Brain microvascular endothelial cell (primary cell): ENCODE measurements around the gene XKR7.

Experiments used
- DNase-seq: peaks from one replicate; pipeline ENCODE4 v3.0.0-alpha.2; 2020
- H3K27ac ChIP-seq: fragments of 250-450 bp; sonication (Bioruptor Pico); 2 replicates; pipeline ENCODE4 v1.5.1; 2020; ENCODE audit warnings: mild to moderate bottlenecking, moderate library complexity
- H3K27me3 ChIP-seq: fragments of 250-450 bp; sonication (Bioruptor Pico); replicated peaks from 2 replicates; pipeline ENCODE4 v1.5.1; 2020; ENCODE audit warnings: mild to moderate bottlenecking
- H3K36me3 ChIP-seq: fragments of 250-450 bp; sonication (Bioruptor Pico); replicated peaks from 2 replicates; pipeline ENCODE4 v1.5.1; 2020; ENCODE audit warnings: mild to moderate bottlenecking
- H3K4me3 ChIP-seq: 2 replicates; pipeline ENCODE4 v1.5.1; 2011; ENCODE audit warnings: low read depth, mild to moderate bottlenecking, control low read depth, low read length, moderate library complexity
- in situ Hi-C: cut with HindIII; loops from 2 replicates; pipeline ENCODE4 v1.10.0; 2017; ENCODE audit warnings: low sequenced_read_pairs, low pct_ligation_motif_present
- TF ChIP-seq, protein P1 (sequence below): IDR thresholded peaks from 2 replicates; pipeline ENCODE4 v1.5.1; 2011; ENCODE audit warnings: low read depth, mild to moderate bottlenecking, moderate library complexity, low read length, control low read depth, inconsistent platforms; ENCODE audit errors: missing control alignments

The XKR7 gene

DNA sequence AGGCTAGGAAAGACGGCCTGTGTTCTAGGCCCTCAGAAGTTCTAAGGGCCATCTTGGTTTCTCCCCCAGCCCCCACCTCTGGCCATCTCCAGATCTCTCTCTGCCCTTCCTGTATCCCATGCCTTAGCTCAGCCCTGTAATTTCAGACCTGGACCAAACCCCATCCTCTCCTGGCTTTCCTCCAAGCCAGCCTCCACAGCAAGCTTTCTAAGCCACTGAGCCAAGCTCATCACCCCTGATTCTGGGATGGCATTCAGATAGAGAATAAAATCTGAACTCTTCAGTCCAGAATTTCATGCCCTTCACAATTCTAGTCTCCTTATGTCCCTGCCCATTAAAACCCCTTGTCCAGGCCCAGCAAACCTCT, 23.4 kb downstream of the XKR7 start:
- H3K36me3 ChIP-seq = no peaks in the 10 kb centered on the region
- in situ Hi-C loops = no loop called here
- DNase-seq = no peak
- H3K27ac ChIP-seq = no peak overlapping the region
- peaks cover 5% of the 10 kb centered on the region for H3K27me3 ChIP-seq
- no peak overlapping the region for H3K4me3 ChIP-seq
- TF ChIP-seq, protein P1, sequence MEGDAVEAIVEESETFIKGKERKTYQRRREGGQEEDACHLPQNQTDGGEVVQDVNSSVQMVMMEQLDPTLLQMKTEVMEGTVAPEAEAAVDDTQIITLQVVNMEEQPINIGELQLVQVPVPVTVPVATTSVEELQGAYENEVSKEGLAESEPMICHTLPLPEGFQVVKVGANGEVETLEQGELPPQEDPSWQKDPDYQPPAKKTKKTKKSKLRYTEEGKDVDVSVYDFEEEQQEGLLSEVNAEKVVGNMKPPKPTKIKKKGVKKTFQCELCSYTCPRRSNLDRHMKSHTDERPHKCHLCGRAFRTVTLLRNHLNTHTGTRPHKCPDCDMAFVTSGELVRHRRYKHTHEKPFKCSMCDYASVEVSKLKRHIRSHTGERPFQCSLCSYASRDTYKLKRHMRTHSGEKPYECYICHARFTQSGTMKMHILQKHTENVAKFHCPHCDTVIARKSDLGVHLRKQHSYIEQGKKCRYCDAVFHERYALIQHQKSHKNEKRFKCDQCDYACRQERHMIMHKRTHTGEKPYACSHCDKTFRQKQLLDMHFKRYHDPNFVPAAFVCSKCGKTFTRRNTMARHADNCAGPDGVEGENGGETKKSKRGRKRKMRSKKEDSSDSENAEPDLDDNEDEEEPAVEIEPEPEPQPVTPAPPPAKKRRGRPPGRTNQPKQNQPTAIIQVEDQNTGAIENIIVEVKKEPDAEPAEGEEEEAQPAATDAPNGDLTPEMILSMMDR = no peak

DNA sequence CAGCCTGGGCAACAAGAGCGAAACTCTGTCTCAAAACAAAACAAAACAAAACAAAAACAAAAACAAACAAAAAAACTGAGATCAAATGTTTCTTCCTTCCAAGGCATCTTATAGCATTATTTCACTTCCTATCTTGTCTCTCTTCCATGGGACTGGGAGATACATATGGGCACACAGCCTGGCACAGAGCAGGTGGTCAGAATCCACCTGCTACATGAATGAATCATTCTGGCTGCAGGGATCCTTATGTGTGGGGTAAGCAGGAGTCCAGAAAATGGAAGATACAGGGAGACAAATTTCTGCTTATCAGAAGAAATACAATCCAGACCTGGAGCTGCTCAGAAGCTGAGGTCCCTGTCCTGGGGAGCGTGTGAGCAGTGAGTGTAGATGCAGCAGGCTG, 24.1 kb downstream of the XKR7 start:
- H3K27me3 ChIP-seq = peaks cover 5% of the 10 kb centered on the region
- H3K27ac ChIP-seq = no peak overlapping the region
- TF ChIP-seq, protein P1 = no peak
- no peaks in the 10 kb centered on the region for H3K36me3 ChIP-seq
- no peak for DNase-seq
- in situ Hi-C loops = no loop called here
- H3K4me3 ChIP-seq = no peak overlapping the region

DNA sequence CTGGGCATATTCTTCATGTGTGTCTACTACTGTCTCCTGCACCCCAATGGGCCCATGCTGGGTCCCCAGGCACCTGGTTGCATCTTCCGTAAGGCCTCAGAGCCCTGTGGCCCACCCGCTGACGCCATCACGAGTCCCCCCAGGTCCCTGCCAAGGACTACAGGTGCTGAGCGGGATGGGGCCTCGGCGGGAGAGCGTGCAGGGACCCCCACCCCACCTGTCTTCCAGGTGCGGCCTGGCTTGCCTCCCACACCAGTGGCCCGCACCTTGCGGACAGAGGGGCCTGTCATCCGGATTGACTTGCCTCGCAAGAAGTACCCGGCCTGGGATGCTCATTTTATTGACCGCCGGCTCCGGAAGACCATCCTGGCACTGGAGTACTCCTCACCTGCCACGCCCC, 29.0 kb downstream of the XKR7 start:
- no peak overlapping the region for H3K27ac ChIP-seq
- peaks cover 5% of the 10 kb centered on the region for H3K27me3 ChIP-seq
- in situ Hi-C loops = no loop called here
- TF ChIP-seq, protein P1 = no peak
- no peak for DNase-seq
- no peaks in the 10 kb centered on the region for H3K36me3 ChIP-seq
- H3K4me3 ChIP-seq = no peak overlapping the region

DNA sequence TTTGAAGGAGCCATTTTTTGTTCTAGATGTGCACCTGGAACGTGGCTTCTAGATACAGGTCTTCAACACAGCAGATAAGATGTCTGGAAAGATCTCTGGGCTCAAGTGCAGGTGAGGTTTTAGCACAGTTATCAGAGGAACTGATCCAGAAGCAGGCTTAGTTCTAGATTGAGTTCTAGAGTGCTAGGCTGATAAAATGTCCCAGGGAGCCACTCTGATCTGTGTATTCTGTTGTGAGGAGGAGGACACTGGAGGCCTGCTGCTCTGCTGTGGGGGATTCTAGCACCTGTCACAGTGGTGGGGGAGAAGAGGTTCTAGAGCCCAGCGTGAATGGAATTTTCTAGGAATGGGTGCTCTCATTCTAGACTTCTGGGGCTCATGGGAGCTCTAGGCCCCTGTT, 30.3 kb downstream of the XKR7 start:
- in situ Hi-C loops = no loop called here
- DNase-seq = no peak
- H3K4me3 ChIP-seq = no peak overlapping the region
- H3K27me3 ChIP-seq = peaks cover 5% of the 10 kb centered on the region
- H3K27ac ChIP-seq = no peak overlapping the region
- no peaks in the 10 kb centered on the region for H3K36me3 ChIP-seq
- TF ChIP-seq, protein P1 = no peak

DNA sequence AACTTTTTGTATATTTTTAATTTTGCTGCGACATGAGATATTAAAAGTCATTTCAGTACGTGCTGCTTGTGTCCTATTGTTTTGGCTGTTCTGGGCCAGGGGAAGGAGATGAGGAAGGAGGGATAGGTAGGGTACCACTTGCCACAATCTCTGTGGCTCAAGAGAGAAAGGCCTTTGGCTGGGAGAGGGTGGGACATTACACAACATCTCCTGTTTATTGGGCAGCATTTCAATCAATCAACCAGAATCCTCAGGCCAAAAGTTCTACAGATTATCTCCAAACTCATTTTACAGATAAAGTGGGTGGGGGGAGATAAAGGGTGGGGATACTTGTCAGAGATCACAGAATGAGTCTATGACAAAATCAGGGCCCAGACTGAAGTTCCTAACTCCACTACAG, 35.4 kb downstream of the XKR7 start:
- TF ChIP-seq, protein P1 = no peak
- no peaks in the 10 kb centered on the region for H3K27me3 ChIP-seq
- in situ Hi-C loops = no loop called here
- H3K4me3 ChIP-seq = no peak overlapping the region
- no peak overlapping the region for H3K27ac ChIP-seq
- H3K36me3 ChIP-seq = no peaks in the 10 kb centered on the region
- DNase-seq = no peak

DNA sequence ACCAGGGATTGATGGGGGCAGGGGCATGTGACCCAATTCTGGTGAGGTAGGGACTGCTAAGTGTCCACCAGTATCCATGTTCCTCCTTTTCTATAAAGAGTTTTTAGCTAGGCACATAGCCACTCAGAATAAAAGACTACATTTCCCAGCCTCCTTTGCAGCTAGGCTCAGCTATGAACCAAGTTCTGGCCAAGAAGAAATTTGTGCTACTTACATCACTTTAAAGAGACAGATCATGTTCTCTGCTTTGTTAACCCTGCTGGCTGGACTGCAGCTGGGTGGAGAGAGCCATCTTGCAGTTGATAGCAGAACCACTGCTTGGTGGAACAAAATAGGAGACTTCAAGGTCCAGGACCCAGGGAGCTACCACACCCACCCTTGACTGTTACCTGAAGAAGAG, 37.0 kb downstream of the XKR7 start:
- Histone ChIP-seq H3K4me3 (no peak overlapping the region), H3K27ac (no peak overlapping the region), H3K27me3 (no peaks in the 10 kb centered on the region), H3K36me3 (no peaks in the 10 kb centered on the region)
- TF ChIP-seq, protein P1 = no peak
- in situ Hi-C loops = no loop called here
- no peak for DNase-seq
